Testis (tissue), 3 donors: ENCODE results near the gene TMEM116. TPM values are rescaled to one million over a fixed set of nuclear protein-coding genes. Genes with fewer than 3 reads are reported as not detected.
"Not testable (repeated sequence)": the region's sequence is repeated elsewhere in the genome, so short reads cannot be mapped to it uniquely, and the experiment has no call there.

Experiments used
- DNase-seq: peaks from one replicate; pipeline ENCODE4 v3.0.0-alpha.2; 2019
- H3K27ac ChIP-seq, 2 donors: fragments of 200-600 bp; sonication (generic); one replicate each; pipeline ENCODE4 v1.5.1; 2019
- H3K27me3 ChIP-seq: fragments of 200-600 bp; sonication (generic); one replicate; pipeline ENCODE4 v1.5.1; 2019
- H3K36me3 ChIP-seq: fragments of 200-600 bp; sonication (generic); one replicate; pipeline ENCODE4 v1.5.1; 2017; ENCODE audit warnings: low read depth; ENCODE audit errors: missing control alignments
- H3K4me1 ChIP-seq: fragments of 200-600 bp; sonication (generic); one replicate; pipeline ENCODE4 v1.5.1; 2019
- H3K4me3 ChIP-seq, 2 donors: fragments of 200-600 bp; sonication (generic); one replicate each; pipeline ENCODE4 v1.5.1; 2017 to 2019
- H3K9me3 ChIP-seq: fragments of 200-600 bp; sonication (generic); one replicate; pipeline ENCODE4 v1.5.1; 2017
- CTCF ChIP-seq, 3 experiments: fragments of 450-650 bp in 2 of 3; fragments of 200-600 bp in 1 of 3; sonication (generic) in 1 of 3; IDR thresholded peaks; one replicate each; pipeline ENCODE4 v1.5.1; 2016 to 2019; ENCODE audit warnings: antibody characterized with exemption in 3 of 3, mild to moderate bottlenecking in 2 of 3, moderate library complexity in 1 of 3
- POLR2A ChIP-seq: fragments of 450-650 bp; IDR thresholded peaks from one replicate; pipeline ENCODE4 v1.6.1; 2017; ENCODE audit warnings: antibody characterized with exemption, mild to moderate bottlenecking, moderate library complexity
- WGBS, 2 donors: methylation state at CpG; one replicate each; pipeline ENCODE4 v1.1.5; 2018; 5-methylcytosine and 5-hydroxymethylcytosine counted together
- intact Hi-C: fragments of 100-400 bp; cut with DNase I; formaldehyde crosslinking; loops from one replicate; pipeline ENCODE4 v1.15.1; 2023; ENCODE audit warnings: low total_unique reads
- polyA plus RNA-seq: library from polyadenylated mRNA; stranded (reverse); fragments of 350-450 nt; fragmentation: Illumina TruSeq; extraction: RNeasy Lipid Tissue Mini Kit (QIAGEN cat#74804); gene quantifications from one replicate; pipeline ENCODE4 v1.2.3, GENCODE V29; 2014; ENCODE audit warnings: low read depth, low replicate concordance; ENCODE audit not compliant: insufficient read depth
- total RNA-seq, 2 donors: library from RNA; depleted of rRNA; stranded (reverse); fragments of >200 nt; gene quantifications; one replicate each; pipeline ENCODE4 v1.2.3, GENCODE V29; 2016

Gene TMEM116
- total and polyA plus RNA-seq, 3 donors from 2014 or later, result 38.5 to 106 (median 48.0) TPM

GRCh38 chr12:112004041-112004440 is 8.9 kb downstream of the TMEM116 start:
- Histone ChIP-seq H3K4me3 (no peak overlapping the region), H3K27me3 (no peaks in the 10 kb centered on the region), H3K4me1 (peaks cover 3% of the 10 kb centered on the region), H3K9me3 (no peaks in the 10 kb centered on the region), H3K27ac (no peak overlapping the region), H3K36me3 (no peaks in the 10 kb centered on the region)
- intact Hi-C loops, result no loop called here
- DNase-seq, result no peak
- no peak for TF ChIP-seq POLR2A
- TF ChIP-seq CTCF (IDR thresholded peaks at IDR 0.05), result no peak
- WGBS, 2 donors, result 96 to 98% methylated on average over 3 of the region's 3 CpGs

- DNase-seq, result no peak
- intact Hi-C loops, result no loop called here
Observed at GRCh38 chr12:112001576-112001975, 11.4 kb downstream of the TMEM116 start.

GRCh38 chr12:112000820-112001219 is 12.1 kb downstream of the TMEM116 start:
- Histone ChIP-seq H3K9me3 (no peaks in the 10 kb centered on the region), H3K4me1 (peaks cover 1% of the 10 kb centered on the region), H3K4me3 (no peak overlapping the region), H3K27me3 (no peaks in the 10 kb centered on the region), H3K27ac (no peak overlapping the region), H3K36me3 (no peaks in the 10 kb centered on the region)
- intact Hi-C loops, result no loop called here
- DNase-seq, result no peak
- TF ChIP-seq CTCF (IDR thresholded peaks at IDR 0.05), result no peak
- TF ChIP-seq POLR2A, result no peak
- 78 to 81% methylated on average over 8 of the region's 8 CpGs for WGBS, 2 donors

More at GRCh38 chr12:112001576-112001975, 11.4 kb downstream of the TMEM116 start:
- Histone ChIP-seq H3K36me3 (no peaks in the 10 kb centered on the region), H3K4me1 (peaks cover 3% of the 10 kb centered on the region), H3K9me3 (no peaks in the 10 kb centered on the region), H3K27ac (no peak overlapping the region), H3K4me3 (no peak overlapping the region), H3K27me3 (no peaks in the 10 kb centered on the region)
- TF ChIP-seq CTCF (IDR thresholded peaks at IDR 0.05) (no peak), POLR2A (no peak)

GRCh38 chr12:111999129-111999528 is 13.8 kb downstream of the TMEM116 start:
- H3K9me3 ChIP-seq, intact Hi-C loops, H3K36me3 ChIP-seq, H3K4me1 ChIP-seq, H3K4me3 ChIP-seq, H3K27ac ChIP-seq, H3K27me3 ChIP-seq, DNase-seq: not testable (repeated sequence)
- WGBS, 2 donors, result 95 to 98% methylated on average over 9 of the region's 9 CpGs

- no peak for TF ChIP-seq CTCF (IDR thresholded peaks at IDR 0.05)
- TF ChIP-seq POLR2A, result no peak
- WGBS, 2 donors, result 76 to 87% methylated on average over 4 of the region's 4 CpGs
- no peaks in the 10 kb centered on the region for H3K4me1 ChIP-seq
- intact Hi-C loops, result no loop called here
- no peak for DNase-seq
- no peak overlapping the region for H3K27ac ChIP-seq
- no peaks in the 10 kb centered on the region for H3K27me3 ChIP-seq
- no peaks in the 10 kb centered on the region for H3K36me3 ChIP-seq
- H3K4me3 ChIP-seq, result no peak overlapping the region
- H3K9me3 ChIP-seq, result no peaks in the 10 kb centered on the region
Observed at GRCh38 chr12:111998015-111998414, 14.9 kb downstream of the TMEM116 start.
